ENCODE data around the gene ZNF524.
"Not testable (repeated sequence)": the region's sequence is repeated elsewhere in the genome, so short reads cannot be mapped to it uniquely, and the experiment has no call there.

The ZNF524 gene

DNA sequence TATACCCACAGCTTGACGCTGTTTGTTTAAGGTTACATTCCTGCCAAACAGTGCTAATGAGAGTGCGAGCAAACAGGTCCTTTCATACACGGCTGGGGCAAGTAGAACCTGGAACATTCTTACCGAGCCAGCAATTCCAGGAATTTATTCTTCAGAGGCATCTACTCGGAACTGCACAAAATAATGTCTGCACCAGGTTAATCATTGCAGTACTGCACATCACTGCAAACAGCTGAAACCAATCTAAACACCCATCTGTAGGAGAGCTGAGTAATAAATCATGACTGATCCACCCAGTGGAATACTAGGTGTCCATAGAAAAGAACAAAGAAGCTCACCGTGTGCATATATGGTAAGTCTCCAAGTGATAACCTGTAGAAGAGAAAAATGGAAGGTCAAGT lies 18.3 kb upstream of the ZNF524 start:
- no peak for DNase-seq

DNA sequence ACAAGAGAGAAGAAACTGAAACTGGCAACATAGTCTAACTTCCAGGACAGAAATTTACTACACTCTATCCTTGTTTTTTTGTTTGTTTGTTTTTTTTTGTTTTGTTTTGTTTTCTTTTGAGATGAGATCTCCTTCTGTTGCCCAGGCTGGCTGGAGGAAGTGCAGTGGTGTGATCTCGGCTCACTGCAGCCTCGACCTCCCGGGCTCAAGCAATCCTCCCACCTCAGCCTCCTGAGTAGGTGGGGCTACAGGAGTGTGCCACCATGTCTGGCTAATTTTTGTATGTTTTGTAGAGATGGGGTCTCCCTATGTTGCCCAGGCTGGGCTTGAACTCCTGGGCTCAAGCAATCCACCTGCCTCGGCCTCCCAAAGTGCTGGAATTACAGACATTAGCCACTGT lies 17.8 kb upstream of the ZNF524 start:
- DNase-seq, result not testable (repeated sequence)

DNA sequence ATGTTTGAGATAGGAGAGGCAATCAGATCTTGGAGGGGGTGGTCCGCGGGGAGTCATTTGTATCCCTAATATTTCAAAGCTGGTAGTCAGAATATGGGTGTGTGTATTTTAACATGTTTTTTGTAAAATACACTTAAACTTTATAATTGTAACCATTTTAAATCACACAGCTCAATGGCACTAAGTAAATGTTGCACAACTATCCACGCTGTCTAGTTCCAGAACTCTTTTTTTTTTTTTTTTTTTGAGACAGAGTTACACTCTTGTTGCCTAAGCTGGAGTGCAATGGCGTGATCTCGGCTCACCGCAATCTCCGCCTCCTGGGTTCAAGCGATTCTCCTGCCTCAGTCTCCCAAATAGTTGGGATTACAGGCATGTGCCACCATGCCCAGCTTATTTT lies 16.2 kb upstream of the ZNF524 start:
- DNase-seq, result not testable (repeated sequence)

DNA sequence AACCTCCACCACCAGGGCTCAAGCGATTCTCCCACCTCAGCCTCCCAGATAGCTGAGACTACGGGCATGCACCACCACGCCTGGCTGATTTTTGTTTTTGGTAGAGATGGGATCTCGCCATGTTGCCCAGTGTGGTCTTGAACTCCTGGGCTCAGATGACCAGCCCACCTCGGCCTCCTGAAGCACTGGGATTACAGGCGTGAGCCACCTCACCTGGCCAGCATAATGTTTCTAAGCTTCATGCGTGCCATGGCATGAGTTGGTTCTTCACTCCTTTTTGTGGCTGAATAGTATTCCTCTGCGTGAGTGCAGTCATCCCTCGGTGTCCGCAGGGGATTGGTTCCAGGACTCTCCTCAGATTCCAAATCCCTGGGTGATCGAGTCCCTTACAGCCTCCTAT lies 15.2 kb upstream of the ZNF524 start:
- DNase-seq, result no peak

DNA sequence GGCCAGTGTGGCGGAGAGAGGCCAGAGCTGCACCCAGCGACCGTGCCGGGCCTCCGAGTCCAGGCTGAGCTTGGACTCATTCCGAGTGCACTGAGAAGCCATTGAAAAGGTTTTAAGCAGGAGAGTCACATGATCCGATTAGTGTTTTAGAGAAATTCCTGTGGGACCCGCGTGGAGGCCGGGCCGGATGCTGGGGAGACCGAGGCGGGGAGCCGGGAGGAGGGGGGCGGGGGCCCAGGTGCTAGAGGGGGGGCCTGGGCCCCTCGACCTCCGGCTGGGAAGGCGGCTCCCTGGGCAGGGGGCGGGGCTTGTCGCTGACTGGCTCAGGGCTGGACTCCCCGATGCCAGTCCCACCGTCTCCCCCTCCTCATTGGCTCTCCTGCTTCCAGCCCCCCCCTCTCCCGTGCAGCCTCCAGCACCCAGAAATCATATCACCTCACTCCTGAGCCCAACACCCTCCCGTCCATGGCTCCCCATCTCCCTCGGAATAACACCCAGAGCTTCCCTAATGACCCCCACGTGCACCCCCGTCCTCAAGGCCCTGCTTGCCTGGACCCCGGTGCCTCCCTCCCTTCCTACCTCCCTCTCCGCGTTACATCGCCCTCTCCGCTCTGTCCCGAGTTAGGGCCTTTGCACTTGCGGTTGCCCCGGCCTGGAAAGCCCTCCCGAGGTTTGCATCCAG lies 14.3 kb upstream of the ZNF524 start:
- DNase-seq, result no peak

DNA sequence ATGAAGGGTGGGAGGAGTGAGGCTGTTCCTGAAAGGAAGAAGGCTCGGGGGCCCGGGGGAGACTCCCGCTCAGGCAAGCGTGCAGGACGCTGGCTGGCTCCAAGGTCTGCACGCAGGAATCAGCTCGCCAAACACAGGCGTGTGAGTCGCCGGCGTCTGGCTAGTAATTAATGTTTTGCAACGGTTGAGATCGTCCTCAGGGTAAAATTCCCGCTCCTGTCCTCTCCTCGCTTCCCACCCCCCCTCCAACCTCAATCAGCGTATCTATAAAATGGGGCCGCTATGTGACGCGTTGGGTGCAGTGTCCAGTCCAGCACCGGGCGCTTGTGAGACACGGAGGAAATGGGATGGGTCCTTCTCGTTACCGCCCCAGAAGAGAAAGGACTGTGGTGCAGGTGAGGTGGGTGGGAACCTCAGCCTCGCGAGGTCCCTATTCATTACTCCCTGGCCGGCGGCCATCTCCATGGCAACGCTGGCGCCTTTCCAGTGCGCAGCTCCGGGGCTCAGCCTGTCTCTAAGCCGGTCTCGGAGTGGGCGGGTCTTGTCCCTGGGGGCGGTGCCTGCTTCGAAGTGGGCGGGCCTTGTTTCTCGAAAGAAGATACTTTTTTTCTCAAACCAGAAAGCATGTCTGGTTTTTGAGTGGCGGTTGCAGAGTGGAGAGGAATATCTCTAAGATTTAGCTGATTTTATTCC lies 13.0 kb upstream of the ZNF524 start:
- peak; percentile 61 to 96 for DNase-seq

DNA sequence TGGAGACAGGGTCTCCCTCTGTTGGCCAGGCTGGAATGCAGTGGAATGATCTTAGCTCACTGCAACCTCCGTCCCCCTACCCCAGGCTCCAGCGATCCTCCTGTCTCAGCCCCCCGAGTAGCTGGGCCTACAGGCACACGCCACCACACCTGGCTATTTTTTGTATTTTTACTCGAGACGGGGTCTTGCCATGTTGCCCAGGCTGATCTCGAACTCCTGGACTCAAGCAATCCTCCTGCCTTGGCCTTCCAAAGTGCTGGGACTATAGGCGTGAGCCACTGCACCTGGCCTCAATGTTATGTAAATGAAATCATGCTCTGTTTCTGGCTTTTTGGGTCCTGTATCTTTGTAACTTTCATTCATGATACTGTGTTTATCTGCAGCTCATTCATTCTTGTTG lies 11.3 kb upstream of the ZNF524 start:
- DNase-seq, result no peak

DNA sequence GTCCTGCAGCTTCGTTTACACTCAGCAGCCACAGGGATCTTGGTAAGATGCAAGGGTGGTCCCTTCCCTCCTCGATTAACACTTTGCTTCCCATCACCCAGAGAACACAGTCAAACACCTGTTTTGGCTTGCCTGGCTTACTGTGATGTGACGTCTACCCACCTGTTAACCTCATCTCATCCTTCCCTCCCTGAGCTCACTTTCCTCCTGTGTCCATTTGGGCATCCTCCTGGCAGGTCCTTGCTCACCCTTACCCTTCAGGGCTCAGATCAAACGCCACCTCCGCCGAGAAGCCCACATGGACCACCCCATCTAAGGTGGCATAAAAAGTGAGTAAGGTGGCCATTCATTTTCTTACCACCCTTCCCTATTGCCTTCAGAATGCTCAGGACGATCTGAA lies 10.0 kb upstream of the ZNF524 start:
- no peak for DNase-seq

DNA sequence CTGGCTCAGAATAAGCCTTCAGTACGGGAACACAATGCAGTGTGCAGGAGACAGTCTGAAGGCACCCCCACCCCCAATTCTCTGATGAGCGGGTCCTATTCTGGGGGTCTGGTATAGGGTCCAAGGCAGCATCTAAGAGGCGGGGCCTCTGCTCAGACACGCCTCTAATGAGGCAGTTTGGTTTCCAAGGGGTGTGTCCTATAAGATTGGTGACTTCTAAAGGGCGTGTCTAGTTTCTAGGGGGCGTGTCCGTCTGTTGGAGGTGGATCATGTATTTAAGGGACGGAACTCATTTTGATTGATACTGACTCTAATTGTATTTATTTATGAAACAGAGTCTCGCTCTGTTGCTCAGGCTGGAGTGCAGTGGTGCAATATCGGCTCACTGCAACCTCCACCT lies 9.5 kb upstream of the ZNF524 start:
- no peak for DNase-seq

DNA sequence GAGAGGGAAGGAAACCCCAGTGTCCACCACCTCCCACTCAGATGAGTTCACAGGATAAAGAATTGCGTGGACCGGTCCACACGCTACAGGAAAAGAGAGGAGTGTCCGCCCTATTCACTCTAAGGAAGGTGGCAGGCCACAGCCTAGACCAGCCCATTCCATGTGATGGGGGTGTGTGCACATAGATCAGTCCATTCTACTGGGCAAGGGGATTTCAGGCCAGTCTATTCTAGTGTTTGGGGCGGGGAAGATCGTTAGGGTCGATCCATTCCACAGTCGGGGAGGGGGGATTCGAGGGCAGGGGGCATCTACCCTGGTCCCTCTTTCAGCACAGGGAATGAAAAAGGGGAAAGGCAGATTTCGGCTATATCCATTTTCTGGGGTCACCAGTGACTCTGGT lies 8.5 kb upstream of the ZNF524 start:
- no peak for DNase-seq

DNA sequence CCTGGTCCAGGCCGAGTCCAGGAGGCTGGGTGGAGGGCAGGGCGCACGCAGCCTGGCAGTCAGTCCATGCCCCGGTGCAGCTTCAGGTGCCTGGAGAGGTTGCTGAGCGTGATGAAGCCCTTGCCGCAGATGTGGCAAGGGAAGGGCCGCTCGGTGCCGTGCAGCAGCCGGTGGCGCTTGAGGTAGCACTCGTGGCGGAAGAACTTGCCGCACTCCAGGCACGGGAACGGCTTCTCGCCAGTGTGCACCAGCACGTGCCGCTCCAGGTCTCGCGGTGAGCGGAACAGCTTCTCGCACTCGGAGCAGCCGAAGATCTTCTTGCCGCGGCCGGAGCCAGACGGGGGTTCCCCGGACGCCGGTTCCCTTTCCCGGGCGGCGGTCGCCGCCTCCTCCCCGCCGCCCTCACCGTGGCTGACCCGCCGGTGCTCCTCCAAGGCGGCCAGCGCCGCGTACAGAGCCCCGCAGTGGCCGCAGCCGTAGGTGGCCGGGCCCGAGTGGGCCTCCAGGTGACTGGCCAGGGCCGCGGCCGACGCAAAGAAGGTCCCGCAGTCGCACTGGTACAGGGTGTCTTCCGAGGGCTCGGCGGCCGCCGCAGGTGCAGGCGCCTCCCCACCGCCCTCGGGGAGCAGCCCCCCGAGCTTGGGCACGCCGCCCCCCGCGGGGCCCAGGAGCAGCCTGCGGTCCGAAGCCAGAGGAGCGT lies 7.5 kb upstream of the ZNF524 start:
- no peak for DNase-seq

DNA sequence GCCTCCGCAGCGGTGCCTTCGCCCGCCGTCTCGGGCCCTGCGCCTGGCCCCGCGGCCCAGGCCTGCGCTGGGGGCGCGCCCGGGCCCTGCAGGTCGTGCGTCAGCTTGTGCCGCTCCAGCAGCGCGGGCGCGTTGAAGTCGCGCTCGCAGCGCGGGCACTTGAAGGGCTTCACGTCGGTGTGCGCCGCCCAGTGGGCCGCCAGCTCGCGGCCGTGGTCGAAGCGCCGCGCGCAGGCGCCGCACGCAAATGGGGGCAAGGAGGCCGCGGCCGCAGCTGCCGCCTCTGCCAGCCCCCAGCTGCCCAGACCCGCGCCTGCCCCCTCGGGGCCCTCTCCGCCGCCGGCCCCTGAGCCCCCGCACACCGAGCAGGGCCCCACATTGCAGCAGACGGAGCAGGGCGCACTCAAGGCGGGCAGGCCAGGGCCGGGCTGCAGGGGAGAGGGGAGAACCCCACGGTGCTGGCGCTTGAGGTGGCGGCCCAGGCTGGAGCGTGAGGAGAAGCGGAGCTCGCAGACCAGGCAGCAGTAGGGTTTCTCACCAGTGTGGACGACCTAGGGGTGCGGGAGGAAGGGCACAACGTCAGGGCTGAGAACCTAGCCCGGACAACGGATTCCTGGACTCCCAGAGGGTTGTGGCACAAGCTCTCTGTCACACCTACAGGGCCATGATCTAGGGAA lies 6.9 kb upstream of the ZNF524 start:
- no peak for DNase-seq

DNA sequence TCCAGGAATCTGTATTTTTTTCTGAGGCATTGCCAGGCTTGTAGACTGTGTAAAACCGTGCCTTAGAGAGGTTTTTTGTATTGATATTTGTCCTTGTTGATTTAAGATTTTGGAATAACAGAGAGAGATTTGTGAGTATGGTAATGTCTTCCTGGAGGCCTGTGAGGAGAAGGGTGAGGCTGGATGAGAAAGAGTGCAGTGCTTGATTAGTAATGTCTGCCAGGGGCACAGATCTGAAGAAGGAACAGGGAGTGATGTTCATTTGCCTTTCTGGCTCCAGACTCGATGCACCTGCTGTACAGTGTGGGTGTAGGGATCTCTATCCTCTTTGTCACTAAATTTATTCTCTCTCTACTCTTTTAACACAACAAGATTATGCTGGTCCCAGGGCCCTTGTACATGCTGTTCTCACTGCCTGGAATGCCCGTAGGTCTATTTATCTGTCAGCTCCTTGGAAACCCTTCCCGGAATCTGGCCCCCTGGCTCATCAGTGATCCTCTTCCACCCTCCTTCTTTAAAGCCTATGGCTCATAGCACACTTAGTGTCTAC lies 5.0 kb upstream of the ZNF524 start:
- DNase-seq, result no peak

DNA sequence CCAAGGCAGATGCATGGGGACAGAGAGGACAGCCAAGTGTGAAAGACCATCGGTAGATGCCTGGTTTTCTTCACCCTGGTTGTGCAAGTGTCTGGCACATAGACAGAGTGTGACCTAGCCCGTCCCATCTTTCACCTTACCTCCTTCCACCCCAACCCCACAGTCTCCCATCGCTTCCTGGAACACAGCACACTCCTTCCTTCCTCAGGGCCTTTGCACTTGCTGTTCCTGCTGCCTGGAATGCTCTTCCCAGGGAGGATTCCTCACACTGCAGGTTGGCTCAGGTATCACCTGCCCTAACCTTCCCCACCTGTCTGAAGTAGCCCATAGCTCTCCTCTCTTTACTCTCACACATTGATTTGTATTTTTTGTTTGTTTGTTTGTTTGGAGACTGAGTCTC lies 3.8 kb upstream of the ZNF524 start:
- no peak for DNase-seq

DNA sequence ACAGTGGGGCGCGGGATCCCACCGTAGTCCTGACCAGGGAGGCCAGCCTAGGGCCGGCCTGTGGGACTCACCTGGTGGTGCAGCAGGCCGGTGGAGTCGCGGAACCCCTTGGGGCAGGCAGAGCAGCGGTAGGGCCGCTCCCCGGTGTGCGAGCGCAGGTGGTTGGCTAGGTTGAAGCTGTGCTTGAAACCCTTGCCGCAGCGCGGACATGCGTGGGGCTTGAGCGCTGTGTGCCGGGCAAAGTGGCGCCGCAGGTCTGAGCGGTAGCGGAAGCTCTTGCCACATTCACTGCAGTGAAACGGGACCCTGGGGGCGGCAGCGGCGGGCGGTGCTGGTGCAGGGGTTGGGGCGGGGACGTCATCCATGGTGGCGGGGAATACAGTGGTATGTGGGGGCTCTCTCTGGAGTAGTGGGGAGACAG lies 2.6 kb upstream of the ZNF524 start:
- no peak for DNase-seq

DNA sequence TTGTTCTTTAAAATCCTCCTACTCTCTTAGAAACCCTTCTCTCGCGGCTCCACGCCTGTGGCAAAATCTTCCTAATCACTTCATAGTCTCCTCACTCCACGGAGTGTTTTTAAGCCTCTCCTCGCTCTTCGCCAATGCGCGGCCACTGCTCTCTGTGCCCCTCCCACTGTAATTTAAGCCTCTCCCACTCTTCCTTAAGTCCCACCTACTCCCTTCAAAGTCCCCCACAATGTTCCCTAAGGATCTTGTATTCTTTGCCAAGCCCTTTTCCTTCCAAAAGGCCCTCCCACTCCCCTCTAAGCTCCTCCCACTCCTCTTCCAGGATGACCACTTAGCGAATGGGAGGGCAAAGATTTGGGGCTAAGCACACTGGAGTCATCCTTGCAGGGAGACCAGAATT lies 2.1 kb upstream of the ZNF524 start:
- DNase-seq, result no peak

DNA sequence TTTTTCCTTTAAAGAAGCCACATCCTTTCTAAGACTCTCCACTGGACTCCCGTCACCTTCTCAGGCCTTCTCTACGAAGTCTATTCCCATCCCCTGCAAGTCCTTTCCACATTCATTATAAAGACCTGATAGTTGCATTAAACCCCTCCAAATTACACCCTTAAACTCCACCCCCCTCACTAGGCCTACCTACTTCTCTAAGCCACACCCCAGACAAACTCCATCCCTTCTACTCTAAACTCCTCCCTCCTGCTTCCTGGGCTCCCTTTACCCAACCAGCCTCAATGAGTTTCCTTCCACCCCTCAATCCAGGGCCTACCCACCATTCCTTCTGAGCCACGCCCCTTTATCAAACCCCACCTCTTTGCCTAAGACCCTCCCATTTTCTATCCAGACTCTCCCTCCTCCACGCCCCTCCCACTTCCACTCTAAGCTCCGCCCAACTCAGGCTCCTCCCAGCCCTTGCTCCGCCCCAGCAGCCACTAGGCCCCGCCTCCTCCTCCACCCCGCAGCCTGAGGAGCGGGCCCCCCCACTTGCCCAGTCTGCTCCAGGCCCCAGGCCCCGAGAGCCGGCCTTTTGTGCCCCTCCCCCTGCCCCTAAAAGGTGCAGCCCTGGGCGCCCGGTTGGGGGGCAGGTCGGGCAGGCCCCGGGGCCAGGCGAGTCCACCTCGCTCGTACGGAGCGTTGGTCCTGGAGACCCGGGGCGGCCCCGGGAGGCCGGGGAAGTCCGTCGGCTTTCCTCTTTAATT lies 1.2 kb upstream of the ZNF524 start:
- DNase-seq, result peak; percentile 78 to 80

DNA sequence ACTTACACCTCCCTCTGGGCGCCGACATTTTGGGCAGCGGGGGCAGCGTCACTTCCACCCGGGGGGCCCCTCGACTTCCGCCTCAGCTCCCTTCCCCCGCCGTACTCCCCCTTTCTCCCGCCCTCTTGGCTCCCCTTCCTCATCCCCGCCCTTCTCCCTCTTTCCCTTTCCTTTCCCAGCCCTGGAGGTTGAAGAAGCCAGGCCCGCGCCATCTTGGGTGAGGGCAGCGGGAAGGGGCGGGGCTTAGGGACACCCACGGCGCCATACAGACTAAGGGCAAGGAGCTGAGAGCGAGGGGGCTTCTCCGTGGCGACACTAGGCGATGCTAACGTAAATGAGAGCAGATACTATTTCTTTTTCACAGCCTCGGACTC lies 633 bp upstream of the ZNF524 start, which contains the start of gene FIZ1:
FIZ1 (minus strand) TSS at position 50 of the 374 bp plus-strand sequence. CDS start 1,652 bp downstream, outside the sequence.
- DNase-seq, result peak; percentile 84 to 97

DNA sequence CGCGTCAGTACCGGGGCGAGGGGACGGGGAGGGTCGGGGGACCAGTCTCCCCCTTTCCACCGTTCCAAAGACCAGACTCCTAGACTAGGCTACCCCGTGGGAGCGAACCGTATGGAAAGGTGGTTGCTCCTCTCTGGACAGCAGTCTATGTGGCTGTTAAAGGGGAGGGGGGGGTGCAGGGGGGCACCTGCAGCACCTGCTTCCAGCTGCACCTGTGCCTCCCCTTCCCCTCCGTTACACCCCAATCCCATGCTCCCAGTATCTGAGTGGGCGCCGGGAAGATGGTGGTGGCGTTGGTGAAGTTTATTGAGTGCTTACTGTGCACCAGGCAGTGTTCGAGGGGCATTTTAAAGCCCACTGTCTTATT lies 557 bp downstream of the ZNF524 start:
- no peak for DNase-seq

DNA sequence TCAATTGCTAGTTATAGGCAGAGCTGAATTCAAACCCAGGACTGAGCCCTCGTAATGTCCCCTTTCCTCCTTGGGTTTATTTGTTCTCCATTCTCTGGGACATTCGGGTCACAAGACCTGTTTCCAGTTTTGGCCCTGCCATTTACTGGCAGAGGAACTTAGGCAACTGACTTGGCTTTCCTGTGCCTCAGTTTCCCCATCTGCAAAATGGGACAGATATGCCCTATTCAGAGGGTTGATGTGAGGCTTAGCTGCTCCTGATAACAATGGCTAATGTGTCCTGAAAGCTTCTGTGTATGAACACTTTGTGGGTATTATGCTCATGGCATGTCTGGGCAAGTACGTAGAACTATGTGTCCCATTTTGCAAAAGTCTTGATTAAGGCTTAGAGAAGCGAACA lies 996 bp downstream of the ZNF524 start:
- DNase-seq, result no peak

DNA sequence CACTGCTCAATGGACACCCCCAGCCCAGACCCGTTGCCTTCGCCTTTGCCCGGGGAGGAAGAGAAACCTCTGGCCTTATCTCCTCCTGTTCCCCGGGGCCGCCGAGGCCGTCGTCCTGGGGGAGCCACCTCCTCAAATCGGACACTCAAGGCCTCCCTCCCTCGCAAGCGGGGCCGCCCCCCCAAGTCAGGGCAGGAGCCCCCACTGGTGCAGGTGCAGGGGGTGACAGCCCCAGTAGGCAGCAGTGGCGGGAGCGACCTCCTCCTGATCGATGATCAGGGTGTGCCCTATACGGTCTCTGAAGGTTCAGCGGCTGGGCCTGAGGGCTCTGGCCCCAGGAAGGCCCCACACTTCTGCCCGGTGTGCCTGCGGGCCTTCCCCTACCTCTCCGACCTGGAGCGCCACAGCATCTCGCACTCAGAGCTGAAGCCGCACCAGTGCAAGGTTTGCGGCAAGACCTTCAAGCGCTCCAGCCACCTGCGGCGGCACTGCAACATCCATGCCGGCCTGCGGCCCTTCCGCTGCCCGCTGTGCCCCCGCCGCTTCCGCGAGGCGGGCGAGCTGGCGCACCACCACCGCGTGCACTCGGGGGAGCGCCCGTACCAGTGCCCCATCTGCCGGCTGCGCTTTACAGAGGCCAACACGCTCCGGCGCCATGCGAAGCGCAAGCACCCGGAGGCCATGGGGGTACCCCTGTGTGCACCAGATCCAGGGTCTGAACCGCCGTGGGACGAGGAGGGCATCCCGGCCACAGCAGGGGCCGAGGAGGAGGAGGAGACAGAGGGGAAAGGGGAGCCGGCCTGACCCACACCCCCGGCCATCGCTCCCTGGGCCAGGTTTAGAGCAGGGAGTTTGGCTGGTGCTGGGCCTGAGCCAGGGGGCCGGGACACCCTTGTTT lies 2.3 kb downstream of the ZNF524 start:
- no peak for DNase-seq
